ENCODE results near the gene KCNK3.

GRCh38 chr2:26660363-26660962 is 32.1 kb upstream of the KCNK3 start:
- TF ChIP-seq CTCF (IDR thresholded peaks at IDR 0.05) (no peak), POLR2A (IDR thresholded peaks at IDR 0.05) (no peak)
